Cardiac muscle cell (in vitro differentiated cells and primary cell): Measurements from ENCODE around the gene CLEC10A. TPM values are rescaled to one million over a fixed set of nuclear protein-coding genes. Genes with fewer than 3 reads are reported as not detected.
"Not testable (repeated sequence)": the region's sequence is repeated elsewhere in the genome, so short reads cannot be mapped to it uniquely, and the experiment has no call there.

Source experiments
- DNase-seq, 2 donors: peaks; one replicate each; pipeline versions ENCODE4 v3.0.0 to v3.0.0-alpha.2; 2010 to 2017; ENCODE audit warnings: low read depth in 1 of 2, low spot score in 1 of 2
- H3K27ac ChIP-seq: fragments of 200-600 bp; sonication (generic); 2 replicates; pipeline ENCODE4 v1.5.1; 2016
- H3K27me3 ChIP-seq: fragments of 200-600 bp; sonication (generic); 2 replicates; pipeline ENCODE4 v1.6.0; 2016; ENCODE audit warnings: control low read depth
- H3K36me3 ChIP-seq: fragments of 200-600 bp; sonication (generic); 2 replicates; pipeline ENCODE4 v1.5.1; 2016; ENCODE audit warnings: control low read depth
- H3K4me1 ChIP-seq: fragments of 200-600 bp; sonication (generic); 2 replicates; pipeline ENCODE4 v1.8.1; 2017; ENCODE audit warnings: low read depth, mild to moderate bottlenecking, mixed run types
- H3K4me3 ChIP-seq: fragments of 200-600 bp; sonication (generic); 2 replicates; pipeline ENCODE4 v1.5.1; 2016; ENCODE audit warnings: mild to moderate bottlenecking
- H3K9me3 ChIP-seq: fragments of 200-600 bp; sonication (generic); 2 replicates; pipeline ENCODE4 v1.5.1; 2017; ENCODE audit warnings: low read depth, mild to moderate bottlenecking, control low read depth
- CTCF ChIP-seq: IDR thresholded peaks from 2 replicates; pipeline ENCODE4 v1.5.1; 2012; ENCODE audit warnings: low read depth, mild to moderate bottlenecking, low read length
- polyA plus RNA-seq: library from polyadenylated mRNA; unstranded; fragments of >200 nt; fragmentation: Nextera tagmentation; extraction: Ambion mirVana; gene quantifications from 2 replicates; pipeline ENCODE4 v1.2.1, GENCODE V29; 2016
- total RNA-seq: library from RNA; depleted of rRNA; stranded (reverse); fragments of >200 nt; gene quantifications from 2 replicates; pipeline ENCODE4 v1.2.3, GENCODE V29; 2016

Gene CLEC10A
- total and polyA plus RNA-seq, 2 experiments from 2014 or later = not detected

DNA sequence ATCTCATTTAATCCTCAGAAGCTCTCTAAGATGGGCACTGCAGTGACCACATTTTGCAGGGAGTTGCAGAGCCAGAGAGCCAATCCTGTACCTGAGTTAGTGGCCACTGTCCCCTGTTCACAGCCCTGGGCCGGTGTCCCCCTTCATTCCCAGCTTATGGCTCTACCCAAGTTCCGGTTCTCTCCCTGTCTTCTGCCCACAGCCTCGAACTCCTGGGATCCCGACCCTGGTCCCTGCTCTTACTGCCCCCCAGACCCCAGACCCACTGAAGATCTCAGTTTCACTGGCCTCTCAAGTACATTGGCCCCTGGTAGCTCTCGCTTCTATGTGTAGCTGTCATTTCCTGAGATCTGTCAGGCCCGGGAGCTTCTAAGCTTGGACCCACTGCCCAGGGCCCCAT is 22.4 kb upstream of the CLEC10A start:
- no peak overlapping the region for H3K4me3 ChIP-seq

DNA sequence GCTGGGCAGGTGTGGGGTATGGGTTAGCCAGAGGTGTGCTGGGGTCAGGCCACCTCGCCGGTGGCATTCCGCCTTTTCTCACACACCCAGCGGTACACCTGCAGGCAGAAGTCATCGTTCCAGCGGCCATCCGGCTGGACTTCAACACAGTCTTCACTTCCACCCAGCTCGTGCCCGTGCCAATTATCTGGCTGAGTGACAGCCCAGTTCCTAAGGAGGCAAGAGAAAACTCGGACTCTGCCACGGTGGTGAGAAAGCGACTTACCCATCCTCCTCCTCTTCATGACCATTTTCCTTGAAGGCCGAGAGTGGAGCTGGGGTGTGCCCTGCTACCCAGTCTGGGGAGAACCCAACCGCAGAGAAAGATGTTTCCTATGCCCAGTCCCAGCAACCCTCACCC is 21.5 kb upstream of the CLEC10A start:
- TF ChIP-seq CTCF = no peak
- H3K27me3 ChIP-seq = no peaks in the 10 kb centered on the region

More for the DNA sequence above, 22.4 kb upstream of the CLEC10A start:
- TF ChIP-seq CTCF = no peak
- H3K27me3 ChIP-seq = no peaks in the 10 kb centered on the region
- no peaks in the 10 kb centered on the region for H3K9me3 ChIP-seq
- H3K27ac ChIP-seq = no peak overlapping the region
- no peaks in the 10 kb centered on the region for H3K36me3 ChIP-seq
- no peak for DNase-seq
- H3K4me1 ChIP-seq = no peaks in the 10 kb centered on the region

DNA sequence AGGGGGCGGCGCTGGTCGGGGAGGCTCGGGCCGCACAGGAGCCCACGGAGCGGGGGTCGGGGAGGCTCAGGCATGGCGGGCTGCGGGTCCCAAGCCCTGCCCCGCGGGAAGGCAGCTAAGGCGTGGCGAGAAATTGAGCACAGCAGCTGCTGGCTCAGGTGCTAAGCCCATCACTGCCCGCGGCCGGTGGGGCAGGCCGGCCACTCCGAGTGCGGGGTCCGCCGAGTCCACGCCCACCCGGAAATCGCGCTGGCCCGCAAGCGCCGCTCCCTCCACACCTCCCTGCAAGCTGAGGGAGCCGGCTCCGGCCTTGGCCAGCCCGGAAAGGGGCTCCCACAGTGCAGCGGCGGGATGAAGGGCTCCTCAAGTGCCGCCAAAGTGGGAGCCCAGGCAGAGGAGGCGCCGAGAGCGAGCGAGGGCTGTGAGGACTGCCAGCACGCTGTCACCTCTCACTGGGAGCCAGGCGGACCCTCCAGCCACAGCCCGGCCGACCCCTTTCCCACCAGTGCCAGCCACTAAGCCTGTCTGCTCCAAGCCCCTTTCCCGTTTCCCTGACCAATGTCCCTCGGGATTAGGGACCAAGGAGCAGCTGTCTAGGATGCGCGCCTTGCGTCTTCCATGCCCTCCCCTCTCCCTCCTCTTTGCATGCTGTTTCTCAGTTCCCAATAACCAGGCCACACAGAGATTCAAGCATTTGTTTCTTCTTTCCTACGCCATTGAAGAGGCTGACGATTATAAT is 20.8 kb upstream of the CLEC10A start:
- not testable (repeated sequence) for H3K4me1 ChIP-seq, H3K27ac ChIP-seq, H3K4me3 ChIP-seq, DNase-seq, H3K36me3 ChIP-seq, H3K9me3 ChIP-seq, H3K27me3 ChIP-seq

More for the DNA sequence above, 21.5 kb upstream of the CLEC10A start:
- Histone ChIP-seq H3K36me3 (no peaks in the 10 kb centered on the region), H3K9me3 (no peaks in the 10 kb centered on the region), H3K4me1 (no peaks in the 10 kb centered on the region), H3K27ac (no peak overlapping the region), H3K4me3 (no peak overlapping the region)
- DNase-seq = no peak

DNA sequence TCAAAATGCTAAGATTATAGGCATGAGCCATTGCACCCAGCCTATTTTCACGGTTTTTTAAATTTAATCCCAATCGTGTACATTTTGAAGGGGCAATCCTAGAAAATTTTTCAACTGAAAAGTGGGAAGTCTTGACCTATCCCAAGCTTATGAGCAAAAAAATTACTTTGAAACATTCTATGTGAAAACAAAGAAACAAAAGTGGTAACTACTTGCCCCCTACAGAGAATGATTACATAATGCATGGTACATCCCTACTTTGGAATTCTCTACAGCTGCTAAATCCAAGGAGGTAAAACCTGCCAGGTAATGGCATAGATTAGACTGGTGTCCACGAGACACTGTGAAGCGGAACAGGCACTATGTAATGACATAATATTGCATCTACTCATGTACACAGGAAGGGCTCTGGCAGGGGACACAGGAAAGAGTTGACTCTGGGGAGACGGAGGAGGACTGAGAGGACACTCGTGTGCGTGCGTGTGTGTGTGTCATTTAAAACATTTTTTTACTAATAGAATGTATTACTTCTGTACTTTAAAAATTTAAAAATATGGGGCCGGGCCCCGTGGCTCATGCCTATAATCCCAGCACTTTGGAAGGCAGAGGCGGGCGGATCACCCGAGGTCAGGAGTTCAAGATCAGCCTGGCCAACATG is 18.9 kb upstream of the CLEC10A start:
- H3K36me3 ChIP-seq = no peaks in the 10 kb centered on the region
- no peak overlapping the region for H3K4me3 ChIP-seq
- no peaks in the 10 kb centered on the region for H3K4me1 ChIP-seq
- H3K27me3 ChIP-seq = no peaks in the 10 kb centered on the region
- no peak overlapping the region for H3K27ac ChIP-seq
- no peaks in the 10 kb centered on the region for H3K9me3 ChIP-seq
- no peak for DNase-seq
- no peak for TF ChIP-seq CTCF

GRCh38 chr17:7097940-7098339 is 17.9 kb upstream of the CLEC10A start:
- DNase-seq = no peak
- TF ChIP-seq CTCF = no peak
- no peaks in the 10 kb centered on the region for H3K9me3 ChIP-seq
- H3K4me3 ChIP-seq = no peak overlapping the region
- H3K4me1 ChIP-seq = no peaks in the 10 kb centered on the region
- H3K27me3 ChIP-seq = no peaks in the 10 kb centered on the region
- no peak overlapping the region for H3K27ac ChIP-seq
- no peaks in the 10 kb centered on the region for H3K36me3 ChIP-seq

DNA sequence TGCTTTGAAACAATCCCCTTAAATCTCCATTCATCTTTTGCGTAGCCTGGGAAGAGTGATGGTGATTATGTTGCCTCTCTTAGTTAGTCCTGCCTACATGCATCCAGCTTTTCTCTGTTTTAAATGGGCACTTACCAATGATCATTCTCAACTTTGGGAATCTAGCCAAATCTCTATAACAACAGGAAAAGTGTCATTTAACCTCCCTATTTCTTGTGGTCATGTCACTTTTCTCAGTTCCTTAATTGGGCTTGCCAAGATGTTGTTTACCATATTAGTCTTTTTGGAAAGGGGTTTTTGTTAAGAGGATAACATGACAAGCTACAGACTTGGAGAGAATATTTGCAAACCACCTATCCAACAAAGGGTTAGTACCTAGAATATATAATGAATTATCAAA is 15.6 kb upstream of the CLEC10A start:
- Histone ChIP-seq H3K36me3 (no peaks in the 10 kb centered on the region), H3K27me3 (no peaks in the 10 kb centered on the region), H3K4me1 (no peaks in the 10 kb centered on the region), H3K9me3 (no peaks in the 10 kb centered on the region), H3K27ac (no peak overlapping the region), H3K4me3 (no peak overlapping the region)
- DNase-seq = no peak
- TF ChIP-seq CTCF = no peak
